K562 (cell line): ENCODE results near the gene FABP3. TPM values are rescaled to one million over a fixed set of nuclear protein-coding genes. Genes with fewer than 3 reads are reported as not detected.

ENCODE experiments used
- ATAC-seq: fragments of 200-7000 bp; cut with Tn5 transposase; 3 replicates; pipeline ENCODE4 v1.9.1; 2020; ENCODE audit warnings: moderate library complexity
- BruUV-seq: library from RNA; stranded (reverse); fragments of 400-500 nt; replicated peaks from 2 replicates; lab custom pipeline; 2021; lab: Mats Ljungman, UMichigan
- CTCF ChIA-PET: fragments of 300-600 bp; formaldehyde crosslinking; extraction: SDS; loops from one replicate; lab custom pipeline; 2021; ENCODE audit warnings: low intra/inter-chr PET ratio; lab: Yijun Ruan, JAX
- POLR2A ChIA-PET: fragments of 300-600, 350-650 bp; sonication (Branson Sonifier 250); formaldehyde crosslinking; extraction: SDS; loops from one replicate; lab custom pipeline; 2021; ENCODE audit warnings: antibody characterized with exemption, inconsistent platforms; lab: Yijun Ruan, JAX
- DNase-seq, 4 experiments: peaks; one replicate each; pipeline versions ENCODE4 v3.0.0 to v3.0.0-alpha.2; 2011 to 2018; ENCODE audit warnings: low spot score in 3 of 4, mixed read lengths in 3 of 4; ENCODE audit errors: extremely low read depth in 1 of 4
- FAIRE-seq: peaks from 2 replicates; lab custom pipeline; 2011; peaks lifted over from hg19 to GRCh38; lab: Jason Lieb, UNC
- H2AFZ ChIP-seq: 2 replicates; pipeline ENCODE4 v1.6.0; 2011; ENCODE audit warnings: low read depth, low read length, control low read depth, inconsistent platforms
- H3K27ac ChIP-seq: fragments of 200-600 bp; 3 replicates; pipeline ENCODE4 v1.8.0; 2011; ENCODE audit warnings: low read depth, mild to moderate bottlenecking, control low read depth, inconsistent platforms, low read length, moderate library complexity, mixed read lengths; ENCODE audit errors: extremely low read depth
- H3K27me3 ChIP-seq, 2 experiments: fragments of 300-600 bp in 1 of 2; 2 replicates in 1 of 2; 3 replicates in 1 of 2; pipeline versions ENCODE4 v1.6.0 to v1.8.0; 2011; ENCODE audit warnings: inconsistent platforms in 2 of 2, low read length in 2 of 2, mild to moderate bottlenecking in 1 of 2, mixed read lengths in 1 of 2, moderate library complexity in 1 of 2; ENCODE audit not compliant: control insufficient read depth in 2 of 2, insufficient read depth in 2 of 2
- H3K36me3 ChIP-seq: fragments of 300-600 bp; 3 replicates; pipeline ENCODE4 v1.8.0; 2011; ENCODE audit warnings: mild to moderate bottlenecking, low read length, inconsistent platforms; ENCODE audit not compliant: control insufficient read depth, insufficient read depth
- H3K4me1 ChIP-seq, 2 experiments: fragments of 200-600 bp in 1 of 2; replicated peaks in 1 of 2; 2 replicates in 1 of 2; 3 replicates in 1 of 2; pipeline versions ENCODE4 v1.5.1 to v1.8.0; 2011; ENCODE audit warnings: inconsistent platforms in 2 of 2, low read length in 2 of 2, mild to moderate bottlenecking in 1 of 2, mixed read lengths in 1 of 2, moderate library complexity in 1 of 2; ENCODE audit not compliant: control insufficient read depth in 2 of 2, insufficient read depth in 2 of 2
- H3K4me2 ChIP-seq: 2 replicates; pipeline ENCODE4 v1.6.1; 2011; ENCODE audit warnings: low read length, control low read depth, inconsistent platforms, mixed read lengths; ENCODE audit not compliant: insufficient read depth
- H3K4me3 ChIP-seq: fragments of 200-600 bp; sonication (generic), shearing (Covaris generic); 2 replicates; pipeline ENCODE4 v1.5.1; 2016; ENCODE audit warnings: control low read depth, inconsistent platforms
- H3K79me2 ChIP-seq: fragments of 200-600 bp; 3 replicates; pipeline ENCODE4 v1.8.0; 2011; ENCODE audit warnings: low read length, inconsistent platforms; ENCODE audit not compliant: control insufficient read depth, insufficient read depth
- H3K9ac ChIP-seq, 2 experiments: 2 replicates each; pipeline versions ENCODE4 v1.6.0 to v1.6.1; 2011; ENCODE audit warnings: low read depth in 2 of 2, low read length in 2 of 2, control low read depth in 1 of 2, inconsistent platforms in 1 of 2, mild to moderate bottlenecking in 1 of 2, mixed read lengths in 1 of 2; ENCODE audit not compliant: insufficient read depth in 1 of 2
- H3K9me1 ChIP-seq: one replicate; pipeline ENCODE4 v1.6.0; 2011; ENCODE audit warnings: inconsistent platforms, mild to moderate bottlenecking, low read length, moderate library complexity; ENCODE audit not compliant: control insufficient read depth, insufficient read depth
- H3K9me3 ChIP-seq: replicated peaks from 2 replicates; pipeline ENCODE4 v1.5.1; 2011; ENCODE audit warnings: low read depth, low read length, inconsistent platforms; ENCODE audit not compliant: control insufficient read depth, insufficient read depth
- H4K20me1 ChIP-seq: replicated peaks from 2 replicates; pipeline ENCODE4 v1.6.1; 2011; ENCODE audit warnings: low read length, inconsistent platforms, mixed read lengths; ENCODE audit not compliant: control insufficient read depth, insufficient read depth
- CAMTA2 ChIP-seq: fragments of 250-450 bp; sonication (Bioruptor Pico); conservative IDR thresholded peaks from 2 replicates; pipeline ENCODE4 v1.5.1; 2022
- NFIC ChIP-seq: fragments of 450-650 bp; IDR thresholded peaks from 2 replicates; pipeline ENCODE4 v1.6.1; 2017; ENCODE audit warnings: mild to moderate bottlenecking, inconsistent platforms
- NFXL1 ChIP-seq: fragments of 450-650 bp; formaldehyde crosslinking; IDR thresholded peaks from 2 replicates; pipeline ENCODE4 v1.4.0; 2021; ENCODE audit warnings: mild to moderate bottlenecking
- NR2C2 ChIP-seq, 2 experiments: fragments of 200-800 bp in 1 of 2; sonication (Bioruptor generic) in 1 of 2; sonication (generic) in 1 of 2; formaldehyde crosslinking in 1 of 2; IDR thresholded peaks; 2 replicates each; pipeline versions ENCODE4 v1.6.1 to v1.8.0; 2016 to 2022; ENCODE audit warnings: mild to moderate bottlenecking in 1 of 2, missing compliant biosample characterization in 1 of 2, missing genetic modification characterization in 1 of 2, missing genetic modification reagents in 1 of 2
- RBM15 ChIP-seq: fragments of 200-400 bp; formaldehyde crosslinking; IDR thresholded peaks from 2 replicates; pipeline ENCODE4 v1.6.1; 2018; ENCODE audit warnings: mild to moderate bottlenecking, low read length, moderate library complexity; ENCODE audit not compliant: insufficient read depth
- SP2 ChIP-seq: IDR thresholded peaks from 2 replicates; pipeline ENCODE4 v1.6.1; 2011; ENCODE audit warnings: mild to moderate bottlenecking, low read depth, low read length, moderate library complexity; ENCODE audit not compliant: poor library complexity, severe bottlenecking; ENCODE audit errors: extremely low read depth
- ZFP1 ChIP-seq: fragments of 450-650 bp; formaldehyde crosslinking; IDR thresholded peaks from 2 replicates; pipeline ENCODE4 v1.4.0; 2020; ENCODE audit warnings: mild to moderate bottlenecking, mixed read lengths
- WGBS: fragments of 100-300 bp; shearing (Covaris generic); methylation state at CpG from one replicate; pipeline ENCODE4 v1.1.6; 2016; ENCODE audit warnings: low coverage, mixed read lengths; ENCODE audit not compliant: insufficient coverage; ENCODE audit errors: missing lambda C conversion rate; 5-methylcytosine and 5-hydroxymethylcytosine counted together
- in situ Hi-C: fragments of 300-500 bp; cut with MboI; formaldehyde crosslinking; loops from 4 replicates; pipeline ENCODE4 v1.15.0; 2018; ENCODE audit warnings: inconsistent platforms, mixed read lengths
- intact Hi-C: fragments of 100-400 bp; cut with micrococcal nuclease; formaldehyde crosslinking; loops from 2 replicates; pipeline ENCODE4 v1.14.2; 2022
- polyA plus RNA-seq, 8 experiments: library from polyadenylated mRNA; depleted of rRNA in 4 of 8; stranded (reverse) in 5 of 8; unstranded in 3 of 8; fragments of >200 nt; fragmentation: Nextera tagmentation in 2 of 8; fragmentation: Illumina TruSeq in 1 of 8; extraction: Ambion mirVana in 2 of 8; extraction: Trizol in 1 of 8; gene quantifications; 2 replicates each; pipeline versions ENCODE4 v1.2.1 to v1.2.3, GENCODE V29; 2011 to 2014; ENCODE audit warnings: inconsistent platforms in 1 of 8, missing spikeins in 1 of 8
- total RNA-seq, 7 experiments: library from RNA; depleted of rRNA in 6 of 7; stranded (reverse); fragments of >200 nt in 6 of 7; fragmentation: Illumina TruSeq in 2 of 7; extraction: Trizol in 2 of 7; gene quantifications; 2 replicates each; pipeline versions ENCODE4 v1.2.1 to v1.2.3, GENCODE V29; 2011 to 2021; ENCODE audit warnings: low replicate concordance in 1 of 7
- TF ChIP-seq, protein P1 (sequence below), 2 experiments: fragments of 450-650 bp; IDR thresholded peaks; 2 replicates each; pipeline ENCODE4 v1.6.1; 2018; ENCODE audit warnings: mild to moderate bottlenecking in 2 of 2, low read depth in 1 of 2; ENCODE audit not compliant: partially characterized antibody in 2 of 2
- TF ChIP-seq, protein P2 (sequence below): sonication (generic); formaldehyde crosslinking; IDR thresholded peaks from 2 replicates; pipeline ENCODE4 v1.8.0; 2022; ENCODE audit warnings: mild to moderate bottlenecking, missing genetic modification reagents

FABP3 gene
- total and polyA plus RNA-seq, 9 of the 15 experiments (the other 6 are each of a cell fraction or from before 2014, with no cell fraction given) = 0.22 TPM; not detected in 8

DNA sequence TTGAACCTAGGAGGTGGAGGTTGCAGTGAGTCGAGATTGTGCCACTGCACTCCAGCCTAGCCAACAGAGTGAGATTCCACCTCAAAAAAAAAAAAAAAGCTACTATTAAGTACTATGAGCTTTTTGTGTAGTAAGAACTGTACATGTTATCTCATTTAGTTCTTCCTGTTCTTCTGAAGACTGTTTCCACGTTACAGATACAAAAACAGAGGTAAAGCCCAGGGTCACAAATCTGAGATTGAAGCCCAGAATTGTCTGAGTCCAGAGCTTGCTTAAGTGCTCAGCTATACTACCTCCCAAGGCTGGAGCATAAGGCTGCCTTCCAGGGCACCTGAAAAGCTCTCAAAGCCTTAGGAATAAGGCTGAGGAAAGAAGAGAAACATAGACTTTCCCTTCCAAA is 2.9 kb downstream of the FABP3 start:
- Histone ChIP-seq H4K20me1 (0 out of 2 replicates have a peak, but pooled peaks cover 3% of the 10 kb centered on the region), H3K27me3 (no peaks in the 10 kb centered on the region), H3K36me3 (peaks cover 18% of the 10 kb centered on the region), H3K4me2 (no peak overlapping the region), H3K79me2 (no peaks in the 10 kb centered on the region), H3K9me3 (no peaks in the 10 kb centered on the region), H3K4me1 (peaks cover 18 to 24% of the 10 kb centered on the region in 2 experiments), H3K4me3 (no peak overlapping the region), H3K9ac (no peak overlapping the region), H3K9me1 (no peaks in the 10 kb centered on the region), H3K27ac (no peak overlapping the region), H2AFZ (no peak overlapping the region)
- no peak for DNase-seq
- in situ Hi-C loops = no loop called here
- ChIA-PET POLR2A (no interaction called here), CTCF (no interaction called here)
- BruUV-seq = no TSS peak
- no peak for ATAC-seq
- FAIRE-seq = no peak
- intact Hi-C loops = no loop called here
- 40% methylated on average over 2 of the region's 2 CpGs for WGBS
- no peak for TF ChIP-seq RBM15
- no peak for TF ChIP-seq CAMTA2 (CRISPR knock-in tag)
- no peak for TF ChIP-seq ZFP1 (CRISPR knock-in tag)
- no peak for TF ChIP-seq SP2
- no peak for TF ChIP-seq NR2C2 (CRISPR knock-in tag; IDR thresholded peaks at IDR 0.05)
- no peak for TF ChIP-seq NR2C2 (tag; IDR thresholded peaks at IDR 0.05)
- TF ChIP-seq NFIC = no peak
- TF ChIP-seq, protein P1, sequence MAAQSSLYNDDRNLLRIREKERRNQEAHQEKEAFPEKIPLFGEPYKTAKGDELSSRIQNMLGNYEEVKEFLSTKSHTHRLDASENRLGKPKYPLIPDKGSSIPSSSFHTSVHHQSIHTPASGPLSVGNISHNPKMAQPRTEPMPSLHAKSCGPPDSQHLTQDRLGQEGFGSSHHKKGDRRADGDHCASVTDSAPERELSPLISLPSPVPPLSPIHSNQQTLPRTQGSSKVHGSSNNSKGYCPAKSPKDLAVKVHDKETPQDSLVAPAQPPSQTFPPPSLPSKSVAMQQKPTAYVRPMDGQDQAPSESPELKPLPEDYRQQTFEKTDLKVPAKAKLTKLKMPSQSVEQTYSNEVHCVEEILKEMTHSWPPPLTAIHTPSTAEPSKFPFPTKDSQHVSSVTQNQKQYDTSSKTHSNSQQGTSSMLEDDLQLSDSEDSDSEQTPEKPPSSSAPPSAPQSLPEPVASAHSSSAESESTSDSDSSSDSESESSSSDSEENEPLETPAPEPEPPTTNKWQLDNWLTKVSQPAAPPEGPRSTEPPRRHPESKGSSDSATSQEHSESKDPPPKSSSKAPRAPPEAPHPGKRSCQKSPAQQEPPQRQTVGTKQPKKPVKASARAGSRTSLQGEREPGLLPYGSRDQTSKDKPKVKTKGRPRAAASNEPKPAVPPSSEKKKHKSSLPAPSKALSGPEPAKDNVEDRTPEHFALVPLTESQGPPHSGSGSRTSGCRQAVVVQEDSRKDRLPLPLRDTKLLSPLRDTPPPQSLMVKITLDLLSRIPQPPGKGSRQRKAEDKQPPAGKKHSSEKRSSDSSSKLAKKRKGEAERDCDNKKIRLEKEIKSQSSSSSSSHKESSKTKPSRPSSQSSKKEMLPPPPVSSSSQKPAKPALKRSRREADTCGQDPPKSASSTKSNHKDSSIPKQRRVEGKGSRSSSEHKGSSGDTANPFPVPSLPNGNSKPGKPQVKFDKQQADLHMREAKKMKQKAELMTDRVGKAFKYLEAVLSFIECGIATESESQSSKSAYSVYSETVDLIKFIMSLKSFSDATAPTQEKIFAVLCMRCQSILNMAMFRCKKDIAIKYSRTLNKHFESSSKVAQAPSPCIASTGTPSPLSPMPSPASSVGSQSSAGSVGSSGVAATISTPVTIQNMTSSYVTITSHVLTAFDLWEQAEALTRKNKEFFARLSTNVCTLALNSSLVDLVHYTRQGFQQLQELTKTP (IDR thresholded peaks at IDR 0.05; ENCODE audit: low read depth in 1 of 2, partially characterized antibody in 2 of 2) = no peak
- TF ChIP-seq, protein P2, sequence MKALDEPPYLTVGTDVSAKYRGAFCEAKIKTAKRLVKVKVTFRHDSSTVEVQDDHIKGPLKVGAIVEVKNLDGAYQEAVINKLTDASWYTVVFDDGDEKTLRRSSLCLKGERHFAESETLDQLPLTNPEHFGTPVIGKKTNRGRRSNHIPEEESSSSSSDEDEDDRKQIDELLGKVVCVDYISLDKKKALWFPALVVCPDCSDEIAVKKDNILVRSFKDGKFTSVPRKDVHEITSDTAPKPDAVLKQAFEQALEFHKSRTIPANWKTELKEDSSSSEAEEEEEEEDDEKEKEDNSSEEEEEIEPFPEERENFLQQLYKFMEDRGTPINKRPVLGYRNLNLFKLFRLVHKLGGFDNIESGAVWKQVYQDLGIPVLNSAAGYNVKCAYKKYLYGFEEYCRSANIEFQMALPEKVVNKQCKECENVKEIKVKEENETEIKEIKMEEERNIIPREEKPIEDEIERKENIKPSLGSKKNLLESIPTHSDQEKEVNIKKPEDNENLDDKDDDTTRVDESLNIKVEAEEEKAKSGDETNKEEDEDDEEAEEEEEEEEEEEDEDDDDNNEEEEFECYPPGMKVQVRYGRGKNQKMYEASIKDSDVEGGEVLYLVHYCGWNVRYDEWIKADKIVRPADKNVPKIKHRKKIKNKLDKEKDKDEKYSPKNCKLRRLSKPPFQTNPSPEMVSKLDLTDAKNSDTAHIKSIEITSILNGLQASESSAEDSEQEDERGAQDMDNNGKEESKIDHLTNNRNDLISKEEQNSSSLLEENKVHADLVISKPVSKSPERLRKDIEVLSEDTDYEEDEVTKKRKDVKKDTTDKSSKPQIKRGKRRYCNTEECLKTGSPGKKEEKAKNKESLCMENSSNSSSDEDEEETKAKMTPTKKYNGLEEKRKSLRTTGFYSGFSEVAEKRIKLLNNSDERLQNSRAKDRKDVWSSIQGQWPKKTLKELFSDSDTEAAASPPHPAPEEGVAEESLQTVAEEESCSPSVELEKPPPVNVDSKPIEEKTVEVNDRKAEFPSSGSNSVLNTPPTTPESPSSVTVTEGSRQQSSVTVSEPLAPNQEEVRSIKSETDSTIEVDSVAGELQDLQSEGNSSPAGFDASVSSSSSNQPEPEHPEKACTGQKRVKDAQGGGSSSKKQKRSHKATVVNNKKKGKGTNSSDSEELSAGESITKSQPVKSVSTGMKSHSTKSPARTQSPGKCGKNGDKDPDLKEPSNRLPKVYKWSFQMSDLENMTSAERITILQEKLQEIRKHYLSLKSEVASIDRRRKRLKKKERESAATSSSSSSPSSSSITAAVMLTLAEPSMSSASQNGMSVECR (CRISPR knock-in tag) = no peak
- TF ChIP-seq NFXL1 (CRISPR knock-in tag) = no peak
